Activated CD8-positive, alpha-beta memory T cell treated with anti-CD3 and anti-CD28 coated beads, Interleukin-2, amount 50 U/mL, for 1 hour (primary cell): ENCODE measurements around the gene LIMK1.

ENCODE experiments used
- DNase-seq: peaks from one replicate; pipeline ENCODE4 v3.0.0-alpha.2; 2020; ENCODE audit errors: extremely low read depth

The LIMK1 gene

GRCh38 chr7:74056096-74056915 lies 27.3 kb upstream of the LIMK1 start:
- DNase-seq: no peak

- DNase-seq: no peak
Observed at GRCh38 chr7:74057216-74057925, 26.2 kb upstream of the LIMK1 start.

GRCh38 chr7:74057987-74058386 lies 25.6 kb upstream of the LIMK1 start:
- no peak for DNase-seq

GRCh38 chr7:74058486-74058885 lies 25.1 kb upstream of the LIMK1 start:
- no peak for DNase-seq

GRCh38 chr7:74059037-74059436 lies 24.6 kb upstream of the LIMK1 start:
- DNase-seq: no peak

GRCh38 chr7:74059681-74060588 lies 23.7 kb upstream of the LIMK1 start:
- DNase-seq: no peak

- DNase-seq: peak; percentile 48
Observed at GRCh38 chr7:74061840-74062539, 21.6 kb upstream of the LIMK1 start.

- no peak for DNase-seq
Observed at GRCh38 chr7:74063223-74063641, 20.4 kb upstream of the LIMK1 start.

GRCh38 chr7:74063646-74064045 lies 20.0 kb upstream of the LIMK1 start:
- DNase-seq: no peak

GRCh38 chr7:74064696-74065095 lies 18.9 kb upstream of the LIMK1 start:
- no peak for DNase-seq

GRCh38 chr7:74066626-74067025 lies 17.0 kb upstream of the LIMK1 start:
- DNase-seq: no peak

GRCh38 chr7:74068378-74069085 lies 15.1 kb upstream of the LIMK1 start:
- no peak for DNase-seq

GRCh38 chr7:74069086-74069541 lies 14.5 kb upstream of the LIMK1 start:
- no peak for DNase-seq

- DNase-seq: no peak
Observed at GRCh38 chr7:74069790-74070618, 13.6 kb upstream of the LIMK1 start.

GRCh38 chr7:74070619-74070921 lies 13.0 kb upstream of the LIMK1 start:
- no peak for DNase-seq

GRCh38 chr7:74071121-74071520 lies 12.5 kb upstream of the LIMK1 start:
- no peak for DNase-seq

- DNase-seq: no peak
Observed at GRCh38 chr7:74074770-74075169, 8.8 kb upstream of the LIMK1 start.

- no peak for DNase-seq
Observed at GRCh38 chr7:74078461-74078860, 5.1 kb upstream of the LIMK1 start.

- DNase-seq: no peak
Observed at GRCh38 chr7:74082770-74083116, 861 bp upstream of the LIMK1 start.
